ENCODE measurements around the gene FGF10. TPM values are rescaled to one million over a fixed set of nuclear protein-coding genes. Genes with fewer than 3 reads are reported as not detected.

The FGF10 gene
- total RNA-seq, 2 experiments from 2014 or later: not detected

DNA sequence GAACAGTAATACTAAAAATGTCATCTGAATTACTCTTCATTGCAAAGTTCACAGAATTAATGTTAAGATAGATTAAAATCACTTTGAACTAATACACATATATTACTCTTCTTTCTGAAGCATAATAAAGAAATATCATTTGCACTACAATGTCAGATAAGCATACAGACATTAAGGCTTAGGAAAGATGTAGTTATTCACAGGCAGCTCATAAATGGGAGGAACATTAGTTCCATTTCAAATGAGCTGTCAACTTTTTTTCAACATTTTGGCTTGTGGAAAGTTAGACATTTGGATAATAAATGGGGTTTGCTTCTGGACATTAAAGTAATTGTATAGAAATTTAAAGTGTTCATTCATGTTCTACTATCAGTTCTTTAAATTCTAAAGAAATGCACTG, 6.3 kb downstream of the FGF10 start:
- no peak overlapping the region for H3K4me3 Mint-ChIP-seq
- DNase-seq (no peak), ATAC-seq (no peak)
- CTCF ChIA-PET: no interaction called here
- H3K9me3 Mint-ChIP-seq (ENCODE audit: low read depth): peaks cover 2% of the 10 kb centered on the region
- H3K27me3 Mint-ChIP-seq: peaks cover 11% of the 10 kb centered on the region
- no peak overlapping the region for H3K27ac Mint-ChIP-seq
- H3K4me1 Mint-ChIP-seq: no peaks in the 10 kb centered on the region
- no peaks in the 10 kb centered on the region for H3K36me3 Mint-ChIP-seq

DNA sequence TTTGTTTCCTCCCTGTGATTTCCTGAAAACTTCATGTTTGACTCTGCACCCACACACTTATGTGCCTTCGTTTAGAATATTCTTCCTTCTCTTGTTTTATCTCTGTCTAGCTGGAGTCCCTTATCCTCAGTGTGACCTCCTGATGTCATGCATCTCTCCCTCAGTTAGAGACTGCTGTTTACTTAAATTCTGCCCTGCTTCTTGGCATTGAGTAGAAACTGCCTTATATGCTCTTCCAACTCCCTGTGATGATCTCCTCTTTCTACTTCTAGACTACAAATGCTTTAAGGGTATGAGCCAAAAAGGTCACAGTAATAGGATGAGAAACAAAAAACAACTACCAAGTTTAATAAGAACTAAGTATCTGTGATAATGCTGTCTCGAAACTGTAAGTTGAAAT, 12.2 kb downstream of the FGF10 start:
- Mint-ChIP-seq H3K27me3 (no peaks in the 10 kb centered on the region), H3K27ac (no peak overlapping the region), H3K4me1 (no peaks in the 10 kb centered on the region), H3K36me3 (no peaks in the 10 kb centered on the region), H3K4me3 (no peak overlapping the region), H3K9me3 (ENCODE audit: low read depth) (peaks cover 6% of the 10 kb centered on the region)
- DNase-seq (no peak), ATAC-seq (no peak)
- CTCF ChIA-PET: no interaction called here

DNA sequence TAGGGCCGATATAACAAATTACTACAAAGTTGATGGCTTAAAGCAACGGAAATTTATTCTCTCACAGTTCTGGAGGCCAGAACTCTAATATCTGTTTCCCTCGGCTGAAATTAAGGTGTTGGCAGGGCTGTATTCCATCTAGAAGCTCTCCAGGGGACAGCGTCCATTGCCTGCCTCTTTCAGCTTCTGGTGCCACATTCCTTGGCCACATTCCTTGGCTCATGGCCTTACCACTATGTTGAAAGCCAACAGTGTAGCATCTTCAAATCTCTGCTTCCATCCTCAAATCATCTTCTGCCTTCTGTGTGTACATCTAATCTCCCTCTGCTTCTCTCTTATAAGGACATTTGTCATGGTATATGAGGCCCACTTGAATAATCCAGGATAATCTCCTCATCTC, 17.2 kb downstream of the FGF10 start:
- H3K9me3 Mint-ChIP-seq (ENCODE audit: low read depth): peaks cover 4% of the 10 kb centered on the region
- CTCF ChIA-PET: no interaction called here

DNA sequence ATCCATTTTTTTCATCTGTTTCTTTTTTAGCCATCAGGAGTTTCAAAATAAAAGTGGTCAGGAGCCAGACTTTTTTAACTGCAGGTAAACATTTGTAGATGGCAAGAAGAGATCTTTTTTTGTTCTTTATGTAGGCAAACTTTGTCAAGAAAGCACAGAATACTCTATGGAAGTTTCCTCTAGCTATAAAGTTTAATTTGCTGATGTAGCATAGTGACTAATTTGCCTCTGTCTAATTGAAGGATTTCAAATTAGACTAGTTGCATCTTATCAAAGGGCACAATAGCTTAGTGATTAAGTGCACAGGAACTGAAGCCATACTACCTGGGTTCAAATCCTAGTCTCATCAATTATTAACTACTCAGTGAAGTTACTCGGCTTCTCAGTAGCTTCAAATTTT, 22.0 kb downstream of the FGF10 start:
- Mint-ChIP-seq H3K36me3 (no peaks in the 10 kb centered on the region), H3K4me1 (no peaks in the 10 kb centered on the region), H3K9me3 (ENCODE audit: low read depth) (peaks cover 3% of the 10 kb centered on the region), H3K27ac (no peak overlapping the region), H3K27me3 (no peaks in the 10 kb centered on the region), H3K4me3 (no peak overlapping the region)
- CTCF ChIA-PET: no interaction called here
- ATAC-seq (no peak), DNase-seq (no peak)

More for the DNA sequence above, 17.2 kb downstream of the FGF10 start:
- Mint-ChIP-seq H3K4me1 (no peaks in the 10 kb centered on the region), H3K4me3 (no peak overlapping the region), H3K36me3 (no peaks in the 10 kb centered on the region), H3K27me3 (no peaks in the 10 kb centered on the region), H3K27ac (no peak overlapping the region)
- no peak for ATAC-seq
- DNase-seq: no peak

DNA sequence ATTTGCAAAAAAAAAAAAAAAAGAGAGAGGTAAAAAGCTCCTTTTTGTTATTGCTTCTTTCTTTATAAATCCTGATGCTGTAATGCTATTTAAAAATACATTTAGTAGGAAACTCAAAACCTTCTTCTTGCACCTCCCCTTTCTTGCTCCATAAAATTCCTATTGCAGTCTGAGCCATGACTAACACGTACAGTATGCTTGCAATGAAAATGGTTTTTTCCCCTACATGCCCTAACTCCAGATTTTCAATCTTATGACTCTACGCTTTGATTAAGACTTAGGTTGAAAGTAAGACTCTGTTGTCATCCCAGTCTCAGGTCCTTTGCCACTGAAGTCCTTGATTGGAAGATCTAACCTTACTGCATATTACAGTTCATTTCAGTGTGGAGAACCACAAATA, 23.9 kb downstream of the FGF10 start:
- CTCF ChIA-PET: no interaction called here
- Mint-ChIP-seq H3K4me3 (no peak overlapping the region), H3K9me3 (ENCODE audit: low read depth) (peaks cover 2% of the 10 kb centered on the region), H3K27me3 (no peaks in the 10 kb centered on the region), H3K27ac (no peak overlapping the region), H3K36me3 (no peaks in the 10 kb centered on the region), H3K4me1 (no peaks in the 10 kb centered on the region)
- ATAC-seq: no peak
- DNase-seq: no peak

DNA sequence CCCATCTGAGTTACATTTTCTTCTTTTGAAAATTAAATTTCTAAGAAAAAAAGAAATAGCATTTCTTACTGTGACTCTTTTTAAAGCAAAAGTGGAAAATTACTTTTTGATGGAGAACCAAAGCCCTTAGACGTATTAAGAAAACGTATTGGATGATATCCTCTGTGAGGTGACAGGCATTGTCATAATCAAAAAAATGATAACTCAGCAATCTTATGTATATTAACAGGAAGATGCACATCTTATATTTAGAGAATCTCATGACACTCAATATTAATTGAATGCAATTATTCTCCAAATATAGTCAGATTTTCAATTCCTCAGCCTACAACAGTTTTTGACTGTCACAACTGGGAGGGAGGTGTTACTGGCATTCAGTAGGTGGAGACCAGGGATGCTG, 25.1 kb downstream of the FGF10 start:
- no peaks in the 10 kb centered on the region for H3K4me1 Mint-ChIP-seq
- no peak overlapping the region for H3K27ac Mint-ChIP-seq
- H3K27me3 Mint-ChIP-seq: no peaks in the 10 kb centered on the region
- DNase-seq (no peak), ATAC-seq (no peak)
- no peaks in the 10 kb centered on the region for H3K36me3 Mint-ChIP-seq
- peaks cover 2% of the 10 kb centered on the region for H3K9me3 Mint-ChIP-seq (ENCODE audit: low read depth)
- no peak overlapping the region for H3K4me3 Mint-ChIP-seq
- CTCF ChIA-PET: no interaction called here

DNA sequence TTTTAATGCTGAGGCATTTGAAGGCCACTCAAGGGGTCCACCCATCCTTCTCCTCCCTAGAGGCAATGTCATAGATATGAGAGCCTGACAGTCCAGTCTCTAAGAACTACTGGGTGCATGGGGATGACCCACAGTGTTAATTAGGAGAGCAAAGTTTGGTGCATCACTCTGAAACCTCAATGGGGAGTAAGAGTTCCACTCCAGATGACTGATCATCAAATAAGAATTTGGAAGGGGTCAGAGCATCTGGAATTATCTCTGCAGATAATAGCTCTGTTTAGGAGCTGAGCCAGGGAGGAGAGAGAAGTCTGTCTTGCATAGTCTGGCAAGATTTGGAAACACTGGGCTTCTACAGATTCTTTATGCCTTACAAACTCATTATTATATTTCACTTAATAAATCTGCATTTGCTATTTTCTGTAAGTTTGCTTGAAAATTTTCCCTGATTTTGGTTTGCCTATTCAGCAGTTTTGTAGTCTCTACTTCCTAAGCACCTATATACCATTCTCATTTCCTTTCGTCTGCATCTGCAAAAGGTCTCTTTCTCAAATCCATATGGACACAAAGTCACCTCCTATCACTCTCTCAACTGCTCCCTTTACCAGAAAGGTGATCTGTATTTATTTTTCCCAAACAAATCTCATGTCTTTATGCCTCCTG, 27.7 kb downstream of the FGF10 start:
- DNase-seq (no peak), ATAC-seq (no peak)
- Mint-ChIP-seq H3K4me1 (no peaks in the 10 kb centered on the region), H3K36me3 (no peaks in the 10 kb centered on the region), H3K27ac (no peak overlapping the region), H3K4me3 (no peak overlapping the region), H3K27me3 (no peaks in the 10 kb centered on the region), H3K9me3 (ENCODE audit: low read depth) (peaks cover 4% of the 10 kb centered on the region)
- CTCF ChIA-PET: no interaction called here

DNA sequence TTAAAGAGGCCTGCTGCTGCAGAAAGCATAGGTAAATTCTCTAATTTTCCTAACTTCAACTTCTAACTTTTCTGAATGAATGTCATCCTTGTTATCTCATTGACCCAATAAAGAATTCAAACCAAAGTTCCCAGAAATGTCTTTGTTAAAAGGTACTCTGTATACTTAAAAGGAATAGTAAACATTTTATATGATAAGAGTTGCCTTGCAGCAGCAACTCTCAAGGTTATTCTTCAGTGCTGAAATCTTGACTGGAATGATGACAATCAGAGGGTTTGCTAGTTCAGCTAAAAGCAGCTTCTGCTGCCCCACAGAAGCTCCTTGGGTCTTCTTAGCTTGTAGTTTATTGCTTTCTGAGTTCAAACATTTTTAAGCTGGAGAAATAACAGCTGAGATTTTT, 28.3 kb downstream of the FGF10 start:
- CTCF ChIA-PET: no interaction called here
- no peak overlapping the region for H3K27ac Mint-ChIP-seq
- H3K4me1 Mint-ChIP-seq: no peaks in the 10 kb centered on the region
- H3K27me3 Mint-ChIP-seq: no peaks in the 10 kb centered on the region
- H3K9me3 Mint-ChIP-seq (ENCODE audit: low read depth): peaks cover 4% of the 10 kb centered on the region
- DNase-seq (no peak), ATAC-seq (no peak)
- H3K36me3 Mint-ChIP-seq: no peaks in the 10 kb centered on the region
- H3K4me3 Mint-ChIP-seq: no peak overlapping the region

DNA sequence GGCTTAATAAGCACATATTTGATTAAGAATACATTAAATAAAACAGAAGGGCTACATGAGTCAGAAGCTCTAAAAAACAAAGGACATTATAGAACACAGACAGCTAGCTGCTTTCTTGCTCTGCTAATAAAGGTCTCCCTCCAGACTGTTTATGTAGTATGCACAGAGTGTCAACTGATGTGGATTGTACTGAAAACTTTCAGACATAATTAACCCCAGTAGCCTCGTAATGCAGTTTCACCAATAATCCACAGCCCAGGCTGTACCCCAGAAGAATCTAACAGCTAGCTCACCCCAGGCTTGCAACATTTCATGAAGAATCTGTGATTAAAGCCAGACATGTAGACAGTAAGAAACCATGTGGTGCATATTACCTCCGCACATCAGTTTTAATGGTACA, 30.8 kb downstream of the FGF10 start:
- CTCF ChIA-PET: no interaction called here

DNA sequence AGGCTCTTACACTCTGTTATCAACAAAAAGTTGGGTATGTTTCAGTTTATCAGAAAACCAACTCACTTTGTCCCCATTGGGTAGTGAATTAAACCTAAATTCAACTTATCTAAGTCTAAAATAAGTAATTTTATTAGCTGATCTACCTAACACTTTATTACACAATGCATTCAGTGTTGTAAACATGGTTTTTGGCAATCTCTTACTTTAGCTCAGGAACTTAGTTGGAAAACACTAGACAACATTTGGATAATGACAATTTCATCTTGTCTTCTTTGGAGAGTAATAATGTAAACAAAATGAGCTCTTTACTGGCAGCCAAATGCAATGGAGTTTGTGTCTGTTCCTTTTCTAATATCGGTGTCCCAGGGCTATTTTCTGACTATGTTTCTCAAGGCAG, 33.0 kb downstream of the FGF10 start:
- no peak for DNase-seq
- CTCF ChIA-PET: no interaction called here
- no peaks in the 10 kb centered on the region for H3K4me1 Mint-ChIP-seq
- H3K27me3 Mint-ChIP-seq: no peaks in the 10 kb centered on the region
- no peak overlapping the region for H3K27ac Mint-ChIP-seq
- no peak overlapping the region for H3K4me3 Mint-ChIP-seq
- H3K36me3 Mint-ChIP-seq: no peaks in the 10 kb centered on the region
- no peak for ATAC-seq
- peaks cover 2% of the 10 kb centered on the region for H3K9me3 Mint-ChIP-seq (ENCODE audit: low read depth)

More for the DNA sequence above, 30.8 kb downstream of the FGF10 start:
- H3K36me3 Mint-ChIP-seq: no peaks in the 10 kb centered on the region
- H3K27me3 Mint-ChIP-seq: no peaks in the 10 kb centered on the region
- DNase-seq (no peak), ATAC-seq (no peak)
- no peak overlapping the region for H3K4me3 Mint-ChIP-seq
- H3K9me3 Mint-ChIP-seq (ENCODE audit: low read depth): peaks cover 2% of the 10 kb centered on the region
- no peak overlapping the region for H3K27ac Mint-ChIP-seq
- H3K4me1 Mint-ChIP-seq: no peaks in the 10 kb centered on the region

DNA sequence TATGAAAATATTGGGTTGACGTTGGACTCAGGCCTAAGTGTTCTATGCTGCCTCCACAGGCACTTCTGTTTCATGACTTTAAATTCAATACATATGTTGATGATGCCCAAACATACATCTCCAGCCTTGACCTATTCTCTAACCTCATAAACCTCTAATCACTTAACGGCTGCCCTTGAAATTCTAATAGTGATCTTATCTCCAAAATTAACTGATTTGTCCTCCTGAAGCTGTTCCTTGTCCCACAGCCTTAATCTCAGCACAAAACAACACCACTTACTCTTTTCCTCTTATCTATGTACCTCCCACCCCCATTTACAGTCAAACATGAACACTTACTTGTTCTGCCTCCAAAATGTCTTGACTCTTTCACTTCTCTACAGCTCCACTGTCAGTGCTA, 43.3 kb downstream of the FGF10 start:
- DNase-seq (no peak), ATAC-seq (no peak)
- Mint-ChIP-seq H3K4me1 (no peaks in the 10 kb centered on the region), H3K9me3 (ENCODE audit: low read depth) (no peaks in the 10 kb centered on the region), H3K27ac (no peak overlapping the region), H3K4me3 (no peak overlapping the region), H3K27me3 (no peaks in the 10 kb centered on the region), H3K36me3 (no peaks in the 10 kb centered on the region)
- CTCF ChIA-PET: no interaction called here

DNA sequence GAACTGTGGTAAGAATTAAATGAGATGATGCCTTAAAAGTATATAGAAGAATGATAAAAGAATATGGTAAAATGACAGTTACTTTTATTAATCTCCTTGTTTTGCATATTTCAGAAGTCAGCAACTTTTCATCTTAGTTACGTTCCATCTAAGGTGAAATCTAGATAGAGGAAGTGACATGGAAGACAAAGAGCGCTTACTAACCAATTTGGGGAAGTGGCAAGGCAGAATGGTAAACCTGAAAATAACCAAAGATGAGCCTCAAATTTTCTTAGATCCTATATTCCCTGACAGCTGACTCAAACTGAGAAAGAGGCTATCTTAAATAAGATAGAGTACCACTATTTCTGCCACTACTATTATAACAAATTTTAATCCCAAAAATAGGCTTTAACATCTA, 52.5 kb downstream of the FGF10 start:
- no peaks in the 10 kb centered on the region for H3K27me3 Mint-ChIP-seq
- no peaks in the 10 kb centered on the region for H3K36me3 Mint-ChIP-seq
- no peak overlapping the region for H3K4me3 Mint-ChIP-seq
- no peaks in the 10 kb centered on the region for H3K4me1 Mint-ChIP-seq
- H3K27ac Mint-ChIP-seq: no peak overlapping the region
- DNase-seq (no peak), ATAC-seq (no peak)
- H3K9me3 Mint-ChIP-seq (ENCODE audit: low read depth): no peaks in the 10 kb centered on the region
- CTCF ChIA-PET: no interaction called here

DNA sequence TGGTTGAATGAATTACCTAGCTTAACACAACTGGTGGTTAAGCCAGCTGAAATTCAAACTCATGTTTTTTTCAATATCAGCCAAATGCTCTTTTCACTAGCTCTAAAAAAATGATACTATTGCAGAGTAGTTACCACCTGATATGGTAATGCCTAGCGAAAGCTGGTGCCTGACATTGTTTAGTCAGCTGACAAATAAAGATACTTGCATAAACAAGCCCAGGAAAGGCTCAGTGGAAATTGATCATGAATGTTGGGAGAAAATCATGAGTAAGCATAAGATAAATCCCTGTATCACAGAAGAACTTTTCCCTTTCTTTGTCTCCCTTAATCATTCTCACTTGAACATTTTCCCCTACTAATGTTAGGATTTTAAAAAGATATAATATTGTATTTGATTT, 54.6 kb downstream of the FGF10 start:
- ATAC-seq: no peak
- DNase-seq: no peak
- H3K36me3 Mint-ChIP-seq: no peaks in the 10 kb centered on the region
- H3K27me3 Mint-ChIP-seq: no peaks in the 10 kb centered on the region
- H3K9me3 Mint-ChIP-seq (ENCODE audit: low read depth): no peaks in the 10 kb centered on the region
- no peak overlapping the region for H3K4me3 Mint-ChIP-seq
- no peaks in the 10 kb centered on the region for H3K4me1 Mint-ChIP-seq
- CTCF ChIA-PET: no interaction called here
- H3K27ac Mint-ChIP-seq: no peak overlapping the region

DNA sequence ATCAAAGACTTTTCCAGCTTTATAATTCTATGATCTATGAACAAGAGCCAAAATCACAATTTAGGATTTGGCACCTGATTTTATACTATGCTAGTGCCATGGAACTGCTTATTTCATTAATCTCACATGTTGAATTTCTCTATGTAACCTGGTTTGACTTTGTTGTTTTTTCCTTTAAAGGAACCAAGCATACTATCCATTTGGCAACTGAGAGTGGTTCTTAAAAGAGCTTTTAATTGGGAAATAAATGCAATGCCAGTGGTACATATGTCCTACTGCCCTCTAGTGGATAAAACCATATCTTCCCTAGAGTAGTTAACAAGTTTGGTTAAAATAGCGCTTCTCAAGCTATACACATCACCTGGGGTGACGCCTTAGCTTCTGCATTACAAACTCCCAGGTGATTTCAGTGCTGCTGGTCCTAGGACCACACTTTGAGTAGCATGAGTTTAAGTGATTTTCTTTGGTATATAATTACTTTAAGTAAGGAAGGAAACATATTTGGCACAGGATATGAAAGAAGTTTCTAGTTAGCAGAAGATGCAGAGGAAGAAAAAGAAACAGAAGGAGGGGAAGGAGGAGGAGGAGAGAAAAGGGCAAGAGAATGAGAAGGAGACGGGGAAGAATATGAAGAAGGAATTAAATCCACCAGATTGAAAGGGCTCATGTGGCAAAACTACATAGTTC, 56.8 kb downstream of the FGF10 start:
- no peak for DNase-seq

More for the DNA sequence above, 56.8 kb downstream of the FGF10 start:
- Mint-ChIP-seq H3K36me3 (no peaks in the 10 kb centered on the region), H3K27ac (no peak overlapping the region), H3K27me3 (no peaks in the 10 kb centered on the region), H3K4me1 (no peaks in the 10 kb centered on the region), H3K4me3 (no peak overlapping the region), H3K9me3 (ENCODE audit: low read depth) (no peaks in the 10 kb centered on the region)
- CTCF ChIA-PET: no interaction called here
- ATAC-seq: no peak

All from activated CD8-positive, alpha-beta memory T cell treated with anti-CD3 and anti-CD28 coated beads, Interleukin-2, amount 10 ng/mL, durations not matched to agents 7 days and 5 days (primary cell).